Measurements from ENCODE around the gene LSS.
"Not testable (repeated sequence)": the region's sequence is repeated elsewhere in the genome, so short reads cannot be mapped to it uniquely, and the experiment has no call there.

LSS gene

GRCh38 chr21:46152927-46153246, 75.7 kb downstream of the LSS start:
- DNase-seq (ENCODE audit: low read depth) = no peak

GRCh38 chr21:46151989-46152926, 76.3 kb downstream of the LSS start:
- DNase-seq (ENCODE audit: low read depth) = no peak

- DNase-seq (ENCODE audit: low read depth) = no peak
Observed at GRCh38 chr21:46151261-46151988, 77.1 kb downstream of the LSS start.

DNA sequence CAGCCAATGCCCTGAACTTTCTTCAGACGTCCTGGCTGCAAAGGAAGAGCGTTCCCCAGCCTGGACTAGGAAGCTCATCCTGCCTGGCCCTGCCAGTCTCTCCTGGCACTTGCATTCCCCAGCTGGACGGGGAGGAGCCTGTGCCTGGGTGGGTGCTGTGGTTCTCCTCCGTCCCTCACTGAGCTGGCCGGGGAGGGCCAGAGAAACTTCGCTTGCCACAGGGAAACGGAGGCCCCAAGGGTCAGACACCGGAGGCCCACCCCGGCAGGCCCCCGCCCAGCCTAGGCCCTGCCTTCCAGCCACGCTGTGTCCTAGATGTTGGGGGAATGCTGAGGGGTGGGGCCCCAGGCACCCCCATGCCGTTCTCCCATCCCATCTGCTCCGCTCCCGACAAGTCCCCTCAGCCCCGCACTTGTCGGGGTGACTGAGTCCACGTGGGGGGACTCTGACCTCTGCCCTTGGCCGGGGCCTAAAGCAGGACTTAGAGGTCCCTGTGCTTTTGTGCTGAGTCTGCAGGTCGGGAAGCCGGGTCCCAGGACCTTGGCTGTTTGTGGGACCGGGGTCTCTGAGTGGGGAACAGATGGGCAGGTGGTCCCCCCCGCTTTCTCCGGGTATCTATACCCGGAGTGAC, 78.0 kb downstream of the LSS start:
- no peak for DNase-seq (ENCODE audit: low read depth)

- no peak for DNase-seq (ENCODE audit: low read depth)
Observed at GRCh38 chr21:46150073-46150472, 78.5 kb downstream of the LSS start.

- DNase-seq (ENCODE audit: low read depth) = no peak
Observed at GRCh38 chr21:46149205-46149901, 79.2 kb downstream of the LSS start.

DNA sequence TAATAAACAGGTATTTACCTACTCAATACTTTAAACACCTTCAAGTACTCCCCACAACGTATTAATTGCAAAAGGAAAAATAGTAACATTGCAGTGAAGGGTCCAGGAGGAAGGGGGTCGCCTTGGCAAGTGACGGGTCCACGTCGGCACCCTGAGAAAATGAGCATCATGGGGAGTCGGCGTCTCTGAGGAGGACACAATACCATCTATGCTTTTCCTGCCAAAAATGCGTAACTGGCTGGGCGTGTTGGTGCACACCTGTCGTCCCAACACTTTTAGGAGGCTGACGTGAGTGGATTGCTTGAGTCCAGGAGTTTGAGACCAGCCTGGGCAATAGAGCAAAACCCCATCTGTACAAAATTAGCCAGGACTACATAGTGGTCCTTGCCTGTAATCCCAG, 80.5 kb downstream of the LSS start:
- no peak for DNase-seq (ENCODE audit: low read depth)

DNA sequence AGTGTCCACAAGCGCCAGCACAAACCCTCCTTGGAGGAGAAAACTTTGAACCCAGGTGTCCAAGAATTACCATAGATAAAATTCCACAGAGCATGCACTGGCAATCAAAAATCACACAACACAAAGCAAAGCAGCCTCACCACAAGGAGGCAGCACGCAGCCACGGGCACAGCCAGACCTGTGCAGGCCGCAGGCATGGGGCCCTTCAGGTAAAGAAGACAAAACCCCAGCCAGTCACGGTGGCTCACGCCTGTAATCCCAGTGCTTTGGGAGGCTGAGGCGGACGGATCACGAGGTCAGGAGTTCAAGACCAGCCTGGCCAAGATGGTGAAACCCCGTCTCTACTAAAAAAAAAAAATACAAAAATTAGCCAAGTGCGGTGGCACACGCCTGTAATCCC, 81.1 kb downstream of the LSS start:
- peak; percentile 20 for DNase-seq (ENCODE audit: low read depth)

- DNase-seq (ENCODE audit: low read depth) = no peak
Observed at GRCh38 chr21:46146856-46147255, 81.7 kb downstream of the LSS start.

DNA sequence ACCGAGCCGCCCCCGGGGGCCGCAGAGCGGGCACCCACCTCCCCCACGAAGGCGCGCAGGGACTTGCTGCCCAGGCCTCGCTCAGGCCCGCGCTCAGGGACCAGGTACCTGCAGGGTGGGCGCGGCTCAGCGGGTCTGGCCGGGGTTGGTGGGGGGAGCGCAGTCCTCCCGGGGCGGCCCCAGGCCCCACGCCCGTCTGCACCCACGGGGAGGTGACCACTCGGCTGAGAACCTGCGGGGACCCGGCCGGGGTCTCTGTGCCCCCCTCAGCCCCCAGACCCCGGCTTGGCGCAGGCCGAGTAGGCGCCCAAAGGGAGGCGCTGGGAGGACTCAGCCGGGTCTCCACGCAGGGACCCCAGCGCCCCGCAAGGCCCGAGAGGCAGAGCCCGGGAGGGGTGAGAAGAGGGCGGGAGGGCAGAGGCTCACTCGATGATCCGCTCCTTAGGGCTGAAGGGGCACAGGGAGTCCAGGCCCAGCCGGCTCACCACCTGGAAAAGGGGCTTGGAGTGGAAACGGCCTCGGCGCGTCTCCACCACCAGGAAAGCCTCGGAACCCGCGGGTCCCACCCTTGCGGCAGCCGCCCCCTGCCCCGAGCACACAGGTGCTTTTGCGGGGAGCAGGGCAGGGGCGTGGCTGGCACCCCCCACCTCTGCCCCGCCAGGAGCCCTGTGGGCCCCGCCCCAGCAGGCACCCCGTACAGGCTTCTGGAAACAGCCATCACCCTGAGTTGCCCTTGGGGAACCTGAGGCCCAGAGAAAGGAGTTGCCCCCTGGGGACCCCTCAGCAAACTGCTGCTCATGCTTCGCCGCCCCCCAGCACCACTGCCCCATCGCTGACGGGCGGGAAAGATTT, 82.5 kb downstream of the LSS start:
- DNase-seq (ENCODE audit: low read depth) = no peak

GRCh38 chr21:46145159-46145839, 83.3 kb downstream of the LSS start:
- DNase-seq (ENCODE audit: low read depth) = no peak

GRCh38 chr21:46144464-46145070, 84.0 kb downstream of the LSS start:
- DNase-seq (ENCODE audit: low read depth) = no peak

GRCh38 chr21:46142582-46143473, 85.7 kb downstream of the LSS start:
- no peak for DNase-seq (ENCODE audit: low read depth)

- no peak for DNase-seq (ENCODE audit: low read depth)
Observed at GRCh38 chr21:46141767-46142581, 86.6 kb downstream of the LSS start.

DNA sequence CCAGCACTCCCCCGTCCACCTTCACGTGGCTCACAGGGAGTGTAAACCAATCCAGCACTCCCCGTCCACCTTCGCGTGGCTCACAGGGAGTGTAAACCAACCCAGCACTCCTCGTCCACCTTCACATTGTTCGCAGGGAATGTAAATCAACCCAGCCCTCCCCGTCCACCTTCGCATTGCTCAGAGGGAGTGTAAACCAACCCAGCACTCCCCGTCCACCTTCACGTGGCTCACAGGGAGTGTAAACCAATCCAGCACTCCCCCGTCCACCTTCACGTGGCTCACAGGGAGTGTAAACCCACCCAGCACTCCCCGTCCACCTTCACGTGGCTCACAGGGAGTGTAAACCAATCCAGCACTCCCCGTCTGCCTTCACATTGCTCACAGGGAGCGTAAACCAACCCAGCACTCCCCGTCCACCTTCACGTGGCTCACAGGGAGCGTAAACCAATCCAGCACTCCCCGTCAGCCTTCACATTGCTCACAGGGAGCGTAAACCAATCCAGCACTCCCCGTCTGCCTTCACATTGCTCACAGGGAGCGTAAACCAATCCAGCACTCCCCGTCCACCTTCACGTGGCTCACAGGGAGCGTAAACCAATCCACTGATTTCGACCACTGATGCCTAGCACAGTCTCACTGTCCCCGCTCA, 88.1 kb downstream of the LSS start:
- DNase-seq (ENCODE audit: low read depth) = not testable (repeated sequence)

DNA sequence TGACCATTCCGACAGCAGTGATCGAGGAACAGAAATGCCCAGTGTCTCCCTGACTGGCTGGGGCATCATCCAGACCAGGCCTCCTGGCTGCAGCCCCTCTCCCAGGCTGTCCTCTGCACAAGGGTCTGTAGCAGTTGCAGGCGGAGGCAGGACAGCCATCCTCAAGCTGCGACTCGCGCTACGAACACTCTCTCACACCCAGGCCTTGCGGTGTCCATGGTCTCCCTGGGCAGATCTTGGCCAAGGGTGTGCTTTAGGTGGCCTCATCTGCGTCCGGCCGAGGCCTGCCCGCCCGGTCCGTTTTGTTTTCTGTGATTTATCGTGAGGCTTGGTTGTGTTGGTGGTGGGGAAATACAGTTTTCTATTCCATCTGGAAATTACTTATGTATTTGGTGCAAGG, 88.9 kb downstream of the LSS start:
- no peak for DNase-seq (ENCODE audit: low read depth)

DNA sequence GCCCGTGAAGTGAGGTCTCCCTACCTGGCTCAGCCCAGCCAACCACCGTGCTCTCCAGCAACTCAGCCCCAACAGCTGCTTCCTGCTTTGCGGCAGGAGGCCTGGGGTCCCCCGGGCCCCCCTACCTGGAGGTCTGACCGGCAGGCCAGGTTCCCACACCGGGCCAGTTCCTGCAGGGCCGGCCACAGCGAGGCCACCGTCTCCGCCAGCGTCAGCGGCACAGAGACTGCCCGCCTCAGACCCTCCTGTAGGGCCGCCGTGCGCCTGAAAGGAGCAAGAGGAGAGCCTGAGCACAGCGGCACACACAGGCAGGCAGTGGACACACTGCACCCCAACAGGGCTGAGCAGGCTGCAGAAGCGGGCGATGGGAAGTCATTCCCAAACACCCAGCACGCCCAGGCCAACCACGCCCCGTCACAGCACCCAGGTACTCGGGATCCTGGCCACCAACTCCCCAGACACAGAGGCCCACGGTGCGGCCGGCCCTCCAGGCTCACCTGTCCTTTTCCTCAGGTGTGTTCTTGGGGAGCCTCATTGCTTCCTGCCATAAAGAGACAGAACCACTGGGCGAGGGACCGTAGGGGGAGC, 90.1 kb downstream of the LSS start:
- no peak for DNase-seq (ENCODE audit: low read depth)

Data from CMK (cell line).